ENCODE measurements around the gene IGSF6. TPM values are rescaled to one million over a fixed set of nuclear protein-coding genes. Genes with fewer than 3 reads are reported as not detected.
"Not testable (repeated sequence)": the region's sequence is repeated elsewhere in the genome, so short reads cannot be mapped to it uniquely, and the experiment has no call there.

Gene IGSF6
- total RNA-seq, 2 experiments from 2014 or later = 0.24 to 0.34 TPM

DNA sequence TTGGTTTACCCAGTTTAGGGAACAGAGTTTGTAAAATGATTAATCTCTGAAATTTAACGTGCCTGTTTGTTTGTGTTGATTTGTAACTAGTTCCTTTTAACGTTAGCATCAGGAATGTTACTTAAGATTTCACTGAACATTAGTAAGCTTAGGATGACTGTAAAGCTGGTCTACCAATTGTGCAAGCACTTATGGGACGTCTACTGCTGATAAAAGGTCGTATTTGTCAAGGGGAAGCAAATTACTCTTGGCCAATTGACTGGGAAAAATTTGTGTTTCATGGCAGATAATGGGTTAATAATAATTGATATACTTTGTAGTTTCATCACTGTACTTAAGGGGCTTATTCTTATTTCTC, 41.2 kb downstream of the IGSF6 start:
- no peak overlapping the region for H3K27ac Mint-ChIP-seq
- ChIA-PET POLR2A (interaction anchor here (2.2 kb wide), 1 partner anchor 12 kb away, joined by 8 read pairs; the partner anchor contains the start of gene METTL9), CTCF (interaction anchor here (1.0 to 2.3 kb wide), 6 partner anchors 10 to 33 kb away, joined by 3 to 8 read pairs (median 4); no protein-coding TSS in a partner anchor)
- H3K27me3 Mint-ChIP-seq (ENCODE audit: low read depth) = no peaks in the 10 kb centered on the region
- ATAC-seq = no peak
- H3K4me3 Mint-ChIP-seq = peak overlapping the region; percentile 19
- H3K36me3 Mint-ChIP-seq (ENCODE audit: low read depth) = peaks cover 32% of the 10 kb centered on the region
- H3K4me1 Mint-ChIP-seq (ENCODE audit: low read depth) = peaks cover 90% of the 10 kb centered on the region
- DNase-seq = no peak
- H3K9me3 Mint-ChIP-seq (ENCODE audit: insufficient read depth) = no peaks in the 10 kb centered on the region

DNA sequence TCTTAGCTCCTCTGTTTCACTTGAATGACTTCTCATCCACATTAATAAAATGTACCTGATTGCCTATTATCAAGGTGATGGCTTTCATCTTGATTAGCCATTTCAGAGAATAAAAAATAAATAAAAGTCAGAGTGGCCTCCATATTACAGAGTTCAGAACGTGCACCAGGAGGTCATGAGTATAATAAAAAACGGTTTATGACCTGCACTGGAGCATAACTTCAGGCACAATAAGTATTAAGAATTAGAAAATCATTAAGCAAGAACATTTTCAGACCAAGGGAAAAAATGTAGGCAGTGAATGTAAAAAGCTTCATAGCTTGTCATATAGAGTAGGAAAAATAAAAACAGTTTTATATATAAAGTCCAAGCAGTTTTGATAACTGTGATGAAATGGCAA, 41.6 kb downstream of the IGSF6 start:
- Mint-ChIP-seq H3K27ac (no peak overlapping the region), H3K9me3 (ENCODE audit: insufficient read depth) (no peaks in the 10 kb centered on the region), H3K4me1 (ENCODE audit: low read depth) (peaks cover 88% of the 10 kb centered on the region), H3K27me3 (ENCODE audit: low read depth) (no peaks in the 10 kb centered on the region), H3K36me3 (ENCODE audit: low read depth) (peaks cover 30% of the 10 kb centered on the region), H3K4me3 (no peak overlapping the region)
- ChIA-PET CTCF (interaction anchor here (1.0 to 3.5 kb wide), 6 partner anchors 10 to 33 kb away, joined by 3 to 16 read pairs (median 4); no protein-coding TSS in a partner anchor), POLR2A (interaction anchor here (0.6 to 2.2 kb wide), 2 partner anchors 11 to 26 kb away, joined by 3 to 8 read pairs; partner anchors contain the start of gene METTL9)
- ATAC-seq = no peak
- DNase-seq = no peak

DNA sequence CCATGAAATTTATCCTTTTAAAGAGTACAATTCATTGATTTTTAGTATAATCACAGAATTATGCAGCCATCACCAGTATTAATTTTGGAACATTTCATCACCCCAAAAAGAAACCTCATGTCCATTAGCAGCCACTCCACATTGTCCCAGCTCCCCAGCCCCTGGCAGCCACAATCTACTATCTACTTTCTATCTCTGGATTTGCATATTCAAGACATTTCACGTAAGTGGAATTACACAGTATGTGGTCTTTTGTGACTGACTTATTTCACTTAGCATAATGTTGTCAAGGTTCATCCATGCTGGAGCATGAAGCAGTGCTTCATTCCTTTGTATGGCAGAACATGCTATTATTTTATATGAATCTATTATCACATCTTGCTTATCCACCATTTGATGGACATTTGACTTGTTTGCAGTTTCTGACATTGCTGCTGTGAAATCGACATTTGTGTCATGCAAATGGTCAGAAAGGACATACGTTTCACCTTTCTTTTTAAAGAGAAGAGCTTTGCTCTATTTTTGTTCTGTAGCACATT, 42.3 kb downstream of the IGSF6 start:
- no peaks in the 10 kb centered on the region for H3K9me3 Mint-ChIP-seq (ENCODE audit: insufficient read depth)
- no peak for DNase-seq
- ChIA-PET CTCF (interaction anchor here (1.0 to 3.5 kb wide), 5 partner anchors 26 to 47 kb away, joined by 3 to 16 read pairs (median 4); no protein-coding TSS in a partner anchor), POLR2A (interaction anchor here (1.5 to 2.2 kb wide), 2 partner anchors 10 kb away, joined by 6 to 8 read pairs; partner anchors contain the start of gene METTL9)
- no peak overlapping the region for H3K4me3 Mint-ChIP-seq
- H3K27ac Mint-ChIP-seq = no peak overlapping the region
- H3K36me3 Mint-ChIP-seq (ENCODE audit: low read depth) = peaks cover 27% of the 10 kb centered on the region
- no peak for ATAC-seq
- peaks cover 87% of the 10 kb centered on the region for H3K4me1 Mint-ChIP-seq (ENCODE audit: low read depth)
- H3K27me3 Mint-ChIP-seq (ENCODE audit: low read depth) = no peaks in the 10 kb centered on the region

DNA sequence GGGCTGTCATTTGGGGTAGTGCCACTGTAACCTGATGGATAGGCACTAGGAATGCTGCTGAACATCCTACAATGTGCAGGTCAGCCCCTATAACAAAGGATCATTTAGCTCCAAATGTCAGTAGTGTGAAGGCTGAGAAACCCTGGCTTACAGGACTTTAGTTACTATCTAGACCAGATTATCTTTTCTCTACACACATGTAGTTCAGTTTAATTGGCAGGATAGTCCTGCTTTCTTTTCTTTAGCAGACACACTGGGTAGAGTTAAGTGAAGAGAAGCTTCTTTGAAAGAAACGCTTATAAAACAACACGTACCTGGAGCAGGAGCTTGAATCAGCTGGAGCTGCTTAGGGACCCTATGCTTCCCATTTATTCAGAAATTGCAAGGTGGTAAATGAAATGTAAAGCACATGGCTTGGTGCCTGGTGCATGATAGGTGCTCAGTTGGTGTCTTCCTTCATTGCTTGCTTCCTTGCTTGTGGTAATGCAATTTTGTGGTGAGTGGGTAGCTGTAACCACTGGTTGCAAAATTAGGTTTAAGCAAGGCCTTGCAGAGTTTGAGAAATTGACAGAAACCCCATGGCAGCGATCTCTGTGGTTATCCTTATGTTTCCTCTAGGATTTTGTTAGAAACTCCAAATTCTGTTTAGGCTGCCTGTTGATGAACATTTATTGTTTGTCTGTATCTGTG, 43.6 kb downstream of the IGSF6 start:
- Mint-ChIP-seq H3K27me3 (ENCODE audit: low read depth) (no peaks in the 10 kb centered on the region), H3K27ac (peak overlapping the region; percentile 56), H3K4me3 (peak overlapping the region; percentile 11), H3K36me3 (ENCODE audit: low read depth) (peaks cover 14% of the 10 kb centered on the region), H3K9me3 (ENCODE audit: insufficient read depth) (no peaks in the 10 kb centered on the region), H3K4me1 (ENCODE audit: low read depth) (peaks cover 87% of the 10 kb centered on the region)
- ChIA-PET POLR2A (interaction anchor here (0.9 to 1.5 kb wide), 3 partner anchors 8 to 37 kb away, joined by 3 to 6 read pairs (median 6); partner anchors contain the start of gene METTL9), CTCF (interaction anchor here (1.1 to 3.5 kb wide), 10 partner anchors 8 to 49 kb away, joined by 3 to 16 read pairs (median 4); no protein-coding TSS in a partner anchor)
- ATAC-seq (peak; percentile 82), DNase-seq (peak; percentile 75)

DNA sequence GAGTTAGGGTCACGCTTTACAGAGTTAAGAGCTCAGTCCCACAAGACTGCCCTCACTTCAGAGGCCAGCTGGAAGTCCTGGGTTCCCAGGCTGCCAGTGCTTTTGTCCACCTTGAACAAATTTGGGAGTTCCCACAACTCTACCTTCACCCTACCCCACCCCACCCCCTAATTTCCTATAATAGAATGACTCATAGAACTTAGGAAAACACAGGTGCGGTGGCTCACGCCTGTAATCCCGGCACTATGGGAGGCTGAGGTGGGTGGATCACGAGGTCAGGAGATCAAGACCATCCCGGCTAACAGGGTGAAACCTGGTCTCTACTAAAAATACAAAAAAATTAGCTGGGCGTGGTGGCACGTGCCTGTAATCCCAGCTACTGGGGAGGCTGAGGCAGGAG, 46.6 kb downstream of the IGSF6 start:
- ATAC-seq; H3K27ac Mint-ChIP-seq; POLR2A ChIA-PET; DNase-seq; H3K9me3 Mint-ChIP-seq (ENCODE audit: insufficient read depth); H3K27me3 Mint-ChIP-seq (ENCODE audit: low read depth); H3K4me3 Mint-ChIP-seq: not testable (repeated sequence)
- CTCF ChIA-PET = interaction anchor here (1.0 to 2.6 kb wide), 4 partner anchors 10 to 51 kb away, joined by 4 to 9 read pairs (median 7); no protein-coding TSS in a partner anchor
- Mint-ChIP-seq H3K4me1 (ENCODE audit: low read depth) (peaks cover 90% of the 10 kb centered on the region), H3K36me3 (ENCODE audit: low read depth) (peaks cover 13% of the 10 kb centered on the region)

DNA sequence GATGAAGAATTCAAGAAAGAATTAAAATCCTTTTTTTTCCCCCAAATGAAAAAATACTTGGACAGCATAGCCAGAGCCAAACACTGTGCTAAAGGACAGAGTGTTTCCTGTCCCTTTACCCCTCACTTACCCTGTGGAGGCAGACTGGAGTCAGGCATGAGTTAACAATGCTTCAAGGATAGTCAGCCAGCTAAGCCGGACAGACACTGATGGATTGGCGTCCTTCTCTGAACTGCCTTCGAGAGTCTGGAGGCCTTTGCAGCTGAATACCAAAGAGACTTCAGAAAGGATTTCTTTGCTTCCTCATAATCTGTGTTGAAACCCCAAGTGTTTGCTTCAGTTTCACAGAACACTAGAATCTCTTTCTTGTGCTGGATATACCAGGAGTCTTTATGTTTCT, 48.5 kb downstream of the IGSF6 start:
- H3K36me3 Mint-ChIP-seq (ENCODE audit: low read depth) = peaks cover 10% of the 10 kb centered on the region
- no peak overlapping the region for H3K4me3 Mint-ChIP-seq
- no peak for ATAC-seq
- H3K27me3 Mint-ChIP-seq (ENCODE audit: low read depth) = no peaks in the 10 kb centered on the region
- no peaks in the 10 kb centered on the region for H3K9me3 Mint-ChIP-seq (ENCODE audit: insufficient read depth)
- ChIA-PET POLR2A (interaction anchor here (0.8 kb wide), 1 partner anchor 37 kb away, joined by 3 read pairs; no protein-coding TSS in a partner anchor), CTCF (interaction anchor here (0.8 to 2.6 kb wide), 7 partner anchors 34 to 105 kb away, joined by 3 to 9 read pairs (median 5); no protein-coding TSS in a partner anchor)
- no peak for DNase-seq
- H3K27ac Mint-ChIP-seq = no peak overlapping the region
- H3K4me1 Mint-ChIP-seq (ENCODE audit: low read depth) = peaks cover 74% of the 10 kb centered on the region

DNA sequence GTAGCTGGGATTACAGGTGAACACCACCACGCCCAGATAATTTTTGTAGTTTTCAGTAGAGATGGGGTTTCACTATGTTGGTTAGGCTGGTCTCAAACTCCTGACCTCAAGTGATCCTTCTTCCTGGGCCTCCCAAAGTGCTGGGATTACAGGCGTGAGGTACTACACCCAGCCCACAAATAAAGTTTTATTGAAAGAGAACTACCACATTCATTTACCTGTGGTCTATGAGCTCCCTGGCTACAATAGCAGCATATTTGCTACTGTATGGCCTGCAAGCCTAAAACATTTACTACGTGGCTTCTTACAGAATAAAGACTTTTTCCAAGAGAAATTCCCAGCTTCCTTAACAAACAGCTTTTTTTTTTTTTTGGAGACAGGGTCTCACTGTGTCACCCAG, 49.6 kb downstream of the IGSF6 start:
- H3K27ac Mint-ChIP-seq = no peak overlapping the region
- no peak overlapping the region for H3K4me3 Mint-ChIP-seq
- ChIA-PET CTCF (interaction anchor here (1.3 to 1.5 kb wide), 3 partner anchors 37 to 106 kb away, joined by 3 to 5 read pairs (median 4); no protein-coding TSS in a partner anchor), POLR2A (no interaction called here)
- no peaks in the 10 kb centered on the region for H3K27me3 Mint-ChIP-seq (ENCODE audit: low read depth)
- H3K36me3 Mint-ChIP-seq (ENCODE audit: low read depth) = peaks cover 13% of the 10 kb centered on the region
- H3K4me1 Mint-ChIP-seq (ENCODE audit: low read depth) = peaks cover 73% of the 10 kb centered on the region
- DNase-seq (no peak), ATAC-seq (no peak)
- H3K9me3 Mint-ChIP-seq (ENCODE audit: insufficient read depth) = no peaks in the 10 kb centered on the region

DNA sequence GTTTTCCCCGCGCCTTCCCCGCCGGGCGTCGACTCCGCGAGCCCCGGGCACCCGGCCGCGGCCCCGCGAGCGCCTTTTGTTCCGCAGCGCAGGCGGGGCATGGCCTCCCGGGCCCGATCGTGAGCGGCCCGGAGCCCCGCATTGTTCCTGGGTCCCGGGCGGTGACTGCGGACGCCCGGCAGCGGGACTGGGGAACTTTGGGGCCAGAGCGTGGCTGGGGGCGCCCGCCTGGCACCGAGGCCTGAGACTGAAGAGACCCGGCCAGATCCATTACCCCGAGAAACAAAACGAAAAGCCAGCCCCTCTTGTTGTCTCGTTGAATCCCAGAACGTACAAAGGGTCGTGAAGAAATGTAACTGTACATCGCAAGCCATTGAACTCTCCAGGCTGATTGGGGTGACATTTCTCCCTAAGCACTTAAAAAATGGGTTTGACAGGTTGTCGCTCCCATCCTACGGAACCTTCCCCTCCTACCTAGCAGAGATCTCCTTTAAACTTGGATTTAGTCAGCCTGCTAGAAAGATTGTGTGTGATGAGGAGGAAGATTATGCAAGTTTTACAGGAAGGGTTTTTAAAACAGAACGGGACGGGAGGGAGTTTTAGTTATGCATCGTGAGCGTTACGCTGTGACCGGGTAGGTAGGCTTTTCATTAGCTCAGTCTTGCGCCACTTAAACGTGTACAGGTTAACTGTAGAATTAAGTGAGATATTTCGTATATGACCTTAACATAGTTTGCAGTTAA, 52.2 kb downstream of the IGSF6 start:
- peak; percentile 37 for DNase-seq
- H3K36me3 Mint-ChIP-seq (ENCODE audit: low read depth) = peaks cover 13% of the 10 kb centered on the region
- peaks cover 65% of the 10 kb centered on the region for H3K4me1 Mint-ChIP-seq (ENCODE audit: low read depth)
- peak overlapping the region; percentile 89 for H3K27ac Mint-ChIP-seq
- no peaks in the 10 kb centered on the region for H3K9me3 Mint-ChIP-seq (ENCODE audit: insufficient read depth)
- peak; percentile 20 for ATAC-seq
- ChIA-PET POLR2A (interaction anchor here (0.6 to 2.6 kb wide), 5 partner anchors 9 to 47 kb away, joined by 3 to 8 read pairs (median 6); no protein-coding TSS in a partner anchor), CTCF (interaction anchor here (0.8 to 2.0 kb wide), 11 partner anchors 9 to 108 kb away, joined by 3 to 8 read pairs (median 5); no protein-coding TSS in a partner anchor)
- H3K4me3 Mint-ChIP-seq = peak overlapping the region; percentile 93
- H3K27me3 Mint-ChIP-seq (ENCODE audit: low read depth) = no peaks in the 10 kb centered on the region

DNA sequence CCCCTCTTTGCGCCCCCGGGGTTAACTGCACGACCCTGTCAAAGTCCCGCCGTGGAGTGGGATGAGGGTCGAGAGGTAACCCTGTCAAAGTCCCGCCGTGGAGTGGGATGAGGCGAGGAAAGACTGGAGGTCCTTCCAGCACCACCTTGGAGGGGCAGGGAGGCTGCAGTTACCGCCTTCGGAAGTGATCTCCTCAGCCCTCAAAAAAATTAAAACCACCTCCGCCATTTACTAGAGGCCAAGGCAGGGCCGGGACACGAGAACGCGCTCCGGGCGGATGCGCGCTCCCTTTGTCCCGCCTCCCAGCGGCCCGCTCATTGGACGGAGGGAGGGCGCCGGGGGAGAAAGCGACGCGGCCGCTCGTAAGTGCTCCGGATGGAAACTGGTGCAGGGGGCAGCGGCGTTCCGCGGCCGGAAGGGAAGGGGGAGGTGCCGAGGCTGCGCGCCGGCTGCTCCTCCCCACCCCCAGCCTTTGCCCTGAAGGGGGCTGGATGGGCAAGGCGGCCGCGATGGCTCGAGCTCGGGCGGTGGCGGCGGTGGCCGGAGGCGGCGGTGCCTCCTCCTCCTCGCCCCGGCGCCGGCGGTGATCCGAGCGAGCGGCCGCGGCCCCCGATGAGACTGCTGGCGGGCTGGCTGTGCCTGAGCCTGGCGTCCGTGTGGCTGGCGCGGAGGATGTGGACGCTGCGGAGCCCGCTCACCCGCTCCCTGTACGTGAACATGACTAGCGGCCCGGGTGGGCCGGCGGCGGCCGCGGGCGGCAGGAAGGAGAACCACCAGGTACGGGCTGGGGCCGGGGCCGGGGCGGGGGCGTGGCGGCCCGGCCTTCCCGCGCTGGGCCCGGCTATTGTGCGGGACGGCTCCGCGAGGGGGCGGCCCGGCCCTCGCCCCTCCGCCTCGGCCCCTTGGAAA, 53.0 kb downstream of the IGSF6 start, which contains the start of gene METTL9:
Gene METTL9, plus strand, starts transcription at position 456 of the 909 bp plus-strand sequence. Its CDS starts 157 bp downstream, at position 613.
- ChIA-PET POLR2A (interaction anchor here (0.8 to 2.6 kb wide), 3 partner anchors 9 to 1917 kb away, joined by 3 to 8 read pairs (median 3); no protein-coding TSS in a partner anchor), CTCF (interaction anchor here (1.4 to 2.9 kb wide), 4 partner anchors 15 to 109 kb away, joined by 4 to 13 read pairs (median 5); no protein-coding TSS in a partner anchor)
- Mint-ChIP-seq H3K27me3 (ENCODE audit: low read depth) (peaks cover 3% of the 10 kb centered on the region), H3K4me3 (peak within 1 kb of the TSS; percentile 93), H3K4me1 (ENCODE audit: low read depth) (peaks cover 61% of the 10 kb centered on the region), H3K9me3 (ENCODE audit: insufficient read depth) (no peaks in the 10 kb centered on the region), H3K36me3 (ENCODE audit: low read depth) (peaks cover 13% of the 10 kb centered on the region), H3K27ac (peak within 1 kb of the TSS; percentile 93)
- DNase-seq (peak; percentile 95), ATAC-seq (peak; percentile 93)

DNA sequence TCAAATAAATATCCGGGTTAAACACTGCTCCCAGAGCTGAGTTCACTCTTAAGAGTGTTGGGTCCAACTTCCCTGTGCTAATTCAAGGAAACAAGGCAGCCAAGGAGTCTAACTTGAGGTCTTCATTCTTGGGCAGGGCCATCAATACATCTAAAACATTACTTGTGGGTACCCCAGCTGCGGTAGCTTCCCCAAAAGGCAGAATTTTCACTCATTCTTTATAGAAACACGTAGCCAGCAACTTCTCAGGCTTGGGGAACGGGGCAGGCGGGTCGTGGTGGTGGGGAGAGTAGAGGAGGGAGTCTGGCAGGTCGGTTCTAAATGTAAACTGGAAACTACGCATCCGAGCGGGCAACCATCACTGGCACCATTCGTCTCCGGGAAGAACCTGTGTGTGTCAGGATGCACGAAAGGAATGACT, 53.7 kb downstream of the IGSF6 start:
- H3K27me3 Mint-ChIP-seq (ENCODE audit: low read depth) = peaks cover 3% of the 10 kb centered on the region
- ATAC-seq = peak; percentile 8
- peaks cover 55% of the 10 kb centered on the region for H3K4me1 Mint-ChIP-seq (ENCODE audit: low read depth)
- ChIA-PET CTCF (interaction anchor here (1.4 to 2.9 kb wide), 3 partner anchors 15 to 59 kb away, joined by 4 to 13 read pairs (median 4); no protein-coding TSS in a partner anchor), POLR2A (interaction anchor here (0.7 to 2.6 kb wide), 4 partner anchors 12 to 1918 kb away, joined by 3 to 8 read pairs (median 4); no protein-coding TSS in a partner anchor)
- H3K9me3 Mint-ChIP-seq (ENCODE audit: insufficient read depth) = no peaks in the 10 kb centered on the region
- H3K27ac Mint-ChIP-seq = peak overlapping the region; percentile 93
- peak overlapping the region; percentile 86 for H3K4me3 Mint-ChIP-seq
- peaks cover 13% of the 10 kb centered on the region for H3K36me3 Mint-ChIP-seq (ENCODE audit: low read depth)
- DNase-seq = no peak

All from activated CD8-positive, alpha-beta T cell treated with anti-CD3 and anti-CD28 coated beads, Interleukin-2, amount 10 ng/mL, durations not matched to agents 7 days and 5 days (primary cell).